Activated B cell treated with CpG ODN at 0.5 μM for 24 hours (primary cell): Measurements from ENCODE around the gene TGFBRAP1. TPM values are rescaled to one million over a fixed set of nuclear protein-coding genes. Genes with fewer than 3 reads are reported as not detected.

Experiments
- ATAC-seq: fragments of 200-7000 bp; cut with Tn5 transposase; one replicate; pipeline ENCODE4 v1.10.0; 2021; ENCODE audit warnings: low read depth, mild to moderate bottlenecking, moderate library complexity
- CTCF ChIA-PET: fragments of 350-600 bp; sonication (Branson Sonifier 250); formaldehyde crosslinking; loops from one replicate; lab custom pipeline; 2021; ENCODE audit warnings: antibody characterized with exemption; lab: Charles Lee
- POLR2A ChIA-PET: fragments of 350-600 bp; sonication (Branson Sonifier 250); formaldehyde crosslinking; loops from one replicate; lab custom pipeline; 2021; ENCODE audit warnings: antibody characterized with exemption; lab: Charles Lee
- DNase-seq: peaks from one replicate; pipeline ENCODE4 v3.0.0; 2022
- H3K27ac Mint-ChIP-seq: one replicate; pipeline ENCODE4 v1.8.0; 2020; ENCODE audit warnings: mixed read lengths
- H3K27me3 Mint-ChIP-seq: one replicate; pipeline ENCODE4 v1.8.0; 2021; ENCODE audit warnings: mixed read lengths
- H3K36me3 Mint-ChIP-seq: one replicate; pipeline ENCODE4 v1.8.0; 2021; ENCODE audit warnings: low read depth, mixed read lengths
- H3K4me1 Mint-ChIP-seq: one replicate; pipeline ENCODE4 v1.8.0; 2021; ENCODE audit warnings: mixed read lengths
- H3K4me3 Mint-ChIP-seq: one replicate; pipeline ENCODE4 v1.8.0; 2020; ENCODE audit warnings: mild to moderate bottlenecking, mixed read lengths
- H3K9me3 Mint-ChIP-seq: one replicate; pipeline ENCODE4 v1.8.0; 2020; ENCODE audit warnings: mixed read lengths
- intact Hi-C: fragments of 100-400 bp; cut with micrococcal nuclease; formaldehyde crosslinking; loops from one replicate; pipeline ENCODE4 v1.15.1; 2024
- total RNA-seq: library from RNA; stranded (reverse); gene quantifications from 2 replicates; pipeline ENCODE4 v1.2.3, GENCODE V29; 2022
- TF ChIP-seq, protein P1 (sequence below): fragments of 200-600 bp; IDR thresholded peaks from one replicate; pipeline ENCODE4 v1.8.0; 2022; ENCODE audit warnings: antibody characterized with exemption, mild to moderate bottlenecking

Gene TGFBRAP1
- total RNA-seq, 1 donor from 2014 or later = 25.2 TPM

DNA sequence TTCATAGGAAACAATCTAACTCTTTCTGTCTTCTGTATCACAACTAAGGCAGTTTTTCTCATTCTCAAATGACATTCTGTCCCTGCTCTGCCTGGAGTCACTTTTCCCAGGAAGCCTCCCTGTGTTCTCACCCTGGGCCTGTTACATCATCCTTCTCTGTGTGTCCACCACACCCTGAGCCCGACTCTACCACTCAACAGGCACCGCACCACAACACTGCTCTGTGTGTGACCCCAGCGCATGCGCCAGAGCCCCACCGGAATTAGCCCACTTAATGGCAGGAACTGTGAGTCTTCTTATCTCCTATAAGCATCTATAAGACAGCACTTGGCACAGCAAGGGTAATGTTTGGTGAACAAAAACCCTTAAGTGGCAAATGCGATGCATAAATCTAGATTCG is 32.3 kb downstream of the TGFBRAP1 start:
- intact Hi-C loops = no loop called here
- TF ChIP-seq, protein P1, sequence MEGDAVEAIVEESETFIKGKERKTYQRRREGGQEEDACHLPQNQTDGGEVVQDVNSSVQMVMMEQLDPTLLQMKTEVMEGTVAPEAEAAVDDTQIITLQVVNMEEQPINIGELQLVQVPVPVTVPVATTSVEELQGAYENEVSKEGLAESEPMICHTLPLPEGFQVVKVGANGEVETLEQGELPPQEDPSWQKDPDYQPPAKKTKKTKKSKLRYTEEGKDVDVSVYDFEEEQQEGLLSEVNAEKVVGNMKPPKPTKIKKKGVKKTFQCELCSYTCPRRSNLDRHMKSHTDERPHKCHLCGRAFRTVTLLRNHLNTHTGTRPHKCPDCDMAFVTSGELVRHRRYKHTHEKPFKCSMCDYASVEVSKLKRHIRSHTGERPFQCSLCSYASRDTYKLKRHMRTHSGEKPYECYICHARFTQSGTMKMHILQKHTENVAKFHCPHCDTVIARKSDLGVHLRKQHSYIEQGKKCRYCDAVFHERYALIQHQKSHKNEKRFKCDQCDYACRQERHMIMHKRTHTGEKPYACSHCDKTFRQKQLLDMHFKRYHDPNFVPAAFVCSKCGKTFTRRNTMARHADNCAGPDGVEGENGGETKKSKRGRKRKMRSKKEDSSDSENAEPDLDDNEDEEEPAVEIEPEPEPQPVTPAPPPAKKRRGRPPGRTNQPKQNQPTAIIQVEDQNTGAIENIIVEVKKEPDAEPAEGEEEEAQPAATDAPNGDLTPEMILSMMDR = no peak
- Mint-ChIP-seq H3K27ac (no peak overlapping the region), H3K4me1 (no peaks in the 10 kb centered on the region), H3K4me3 (no peak overlapping the region), H3K27me3 (no peaks in the 10 kb centered on the region), H3K36me3 (peaks cover 66% of the 10 kb centered on the region), H3K9me3 (no peaks in the 10 kb centered on the region)
- CTCF ChIA-PET = no interaction called here
- POLR2A ChIA-PET = no interaction called here
- DNase-seq = no peak
- ATAC-seq = no peak

DNA sequence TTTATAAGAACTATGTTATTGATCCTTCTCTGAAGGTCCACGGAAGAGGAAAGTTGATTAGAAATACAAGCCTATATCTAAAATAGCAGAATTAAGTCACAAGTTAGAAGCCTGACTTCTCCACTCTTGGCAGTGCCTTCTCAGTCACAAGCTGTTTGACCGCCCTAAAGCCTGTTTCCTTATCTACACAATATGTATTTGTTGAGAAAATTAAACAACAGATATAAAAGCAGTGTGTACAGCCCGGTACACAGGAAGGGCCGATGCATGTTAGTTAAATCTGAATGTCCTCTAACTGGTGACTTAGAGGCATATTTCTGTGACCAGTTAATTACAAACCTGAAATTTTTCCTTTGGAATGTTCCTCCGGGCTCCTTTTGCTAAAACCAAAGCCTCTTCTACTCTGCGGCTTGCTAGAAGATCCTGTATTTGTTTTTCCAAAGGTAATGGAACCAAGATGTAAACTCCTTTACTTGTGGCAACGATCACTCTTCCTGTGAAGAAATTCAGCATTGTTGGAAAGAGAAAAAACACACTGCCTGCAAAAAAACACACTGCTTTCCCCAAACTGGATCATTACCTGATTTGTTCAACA is 33.4 kb downstream of the TGFBRAP1 start:
- H3K27me3 Mint-ChIP-seq = no peaks in the 10 kb centered on the region
- peaks cover 74% of the 10 kb centered on the region for H3K36me3 Mint-ChIP-seq
- no peak overlapping the region for H3K27ac Mint-ChIP-seq
- H3K4me3 Mint-ChIP-seq = no peak overlapping the region
- TF ChIP-seq, protein P1 = no peak
- H3K4me1 Mint-ChIP-seq = no peaks in the 10 kb centered on the region
- no peak for ATAC-seq
- ChIA-PET CTCF (no interaction called here), POLR2A (no interaction called here)
- intact Hi-C loops = no loop called here
- no peaks in the 10 kb centered on the region for H3K9me3 Mint-ChIP-seq
- DNase-seq = no peak

GRCh38 chr2:105294844-105295481 is 34.6 kb downstream of the TGFBRAP1 start:
- H3K36me3 Mint-ChIP-seq = peaks cover 81% of the 10 kb centered on the region
- H3K4me1 Mint-ChIP-seq = no peaks in the 10 kb centered on the region
- intact Hi-C loops = loop anchor here (1.0 kb wide), 1 partner anchor 181 kb away; no protein-coding TSS in a partner anchor
- ChIA-PET POLR2A (no interaction called here), CTCF (interaction anchor here (1.1 to 1.3 kb wide), 2 partner anchors 179 to 181 kb away, joined by 5 to 6 read pairs; no protein-coding TSS in a partner anchor)
- no peak overlapping the region for H3K27ac Mint-ChIP-seq
- no peak overlapping the region for H3K4me3 Mint-ChIP-seq
- TF ChIP-seq, protein P1 = no peak
- no peak for DNase-seq
- no peak for ATAC-seq
- no peaks in the 10 kb centered on the region for H3K9me3 Mint-ChIP-seq
- no peaks in the 10 kb centered on the region for H3K27me3 Mint-ChIP-seq

GRCh38 chr2:105294046-105294445 is 35.5 kb downstream of the TGFBRAP1 start:
- no peaks in the 10 kb centered on the region for H3K4me1 Mint-ChIP-seq
- POLR2A ChIA-PET = no interaction called here
- intact Hi-C loops = no loop called here
- DNase-seq (no peak), ATAC-seq (no peak)
- TF ChIP-seq, protein P1 = no peak
- H3K27me3 Mint-ChIP-seq = no peaks in the 10 kb centered on the region
- H3K27ac Mint-ChIP-seq = no peak overlapping the region
- no peaks in the 10 kb centered on the region for H3K9me3 Mint-ChIP-seq
- no peak overlapping the region for H3K4me3 Mint-ChIP-seq
- CTCF ChIA-PET = interaction anchor here (1.1 to 1.3 kb wide), 3 partner anchors 58 to 180 kb away, joined by 3 to 6 read pairs (median 5); no protein-coding TSS in a partner anchor
- H3K36me3 Mint-ChIP-seq = peaks cover 89% of the 10 kb centered on the region

DNA sequence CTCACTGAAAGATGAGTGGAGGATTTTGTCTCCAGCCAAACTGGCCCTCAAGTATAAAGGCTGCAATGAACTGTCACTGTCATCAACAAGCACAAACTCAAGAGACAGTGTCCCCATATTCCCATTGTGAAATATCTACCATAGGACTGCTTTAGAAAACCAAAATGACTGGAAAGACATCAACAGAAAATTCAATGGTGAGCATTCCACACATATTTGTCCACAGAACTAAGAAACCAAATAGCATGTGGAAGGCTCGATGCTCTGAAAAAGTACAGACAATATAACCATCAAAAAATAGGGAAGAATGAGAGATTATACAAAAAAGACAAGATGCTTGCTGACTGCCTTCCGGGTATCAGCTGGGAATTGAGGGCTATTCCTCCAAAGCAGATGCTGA is 37.6 kb downstream of the TGFBRAP1 start:
- no peak overlapping the region for H3K27ac Mint-ChIP-seq
- H3K9me3 Mint-ChIP-seq = no peaks in the 10 kb centered on the region
- POLR2A ChIA-PET = no interaction called here
- ATAC-seq (no peak), DNase-seq (no peak)
- TF ChIP-seq, protein P1 = no peak
- CTCF ChIA-PET = no interaction called here
- H3K4me1 Mint-ChIP-seq = no peaks in the 10 kb centered on the region
- intact Hi-C loops = no loop called here
- H3K27me3 Mint-ChIP-seq = no peaks in the 10 kb centered on the region
- peaks cover 82% of the 10 kb centered on the region for H3K36me3 Mint-ChIP-seq
- H3K4me3 Mint-ChIP-seq = no peak overlapping the region
